D721Med (cell line): ENCODE data around the gene PPRC1.

Experiments used
- DNase-seq: peaks from one replicate; pipeline ENCODE4 v3.0.0; 2011; ENCODE audit warnings: low spot score; ENCODE audit not compliant: insufficient read length
- FAIRE-seq: peaks from 2 replicates; lab custom pipeline; 2011; peaks lifted over from hg19 to GRCh38; lab: Jason Lieb, UNC
- TF ChIP-seq, protein P1 (sequence below): IDR thresholded peaks from 2 replicates; pipeline ENCODE4 v1.5.1; 2012; ENCODE audit warnings: mild to moderate bottlenecking, control low read depth; ENCODE audit not compliant: insufficient read depth; ENCODE audit errors: missing control alignments

Gene PPRC1, protein sequence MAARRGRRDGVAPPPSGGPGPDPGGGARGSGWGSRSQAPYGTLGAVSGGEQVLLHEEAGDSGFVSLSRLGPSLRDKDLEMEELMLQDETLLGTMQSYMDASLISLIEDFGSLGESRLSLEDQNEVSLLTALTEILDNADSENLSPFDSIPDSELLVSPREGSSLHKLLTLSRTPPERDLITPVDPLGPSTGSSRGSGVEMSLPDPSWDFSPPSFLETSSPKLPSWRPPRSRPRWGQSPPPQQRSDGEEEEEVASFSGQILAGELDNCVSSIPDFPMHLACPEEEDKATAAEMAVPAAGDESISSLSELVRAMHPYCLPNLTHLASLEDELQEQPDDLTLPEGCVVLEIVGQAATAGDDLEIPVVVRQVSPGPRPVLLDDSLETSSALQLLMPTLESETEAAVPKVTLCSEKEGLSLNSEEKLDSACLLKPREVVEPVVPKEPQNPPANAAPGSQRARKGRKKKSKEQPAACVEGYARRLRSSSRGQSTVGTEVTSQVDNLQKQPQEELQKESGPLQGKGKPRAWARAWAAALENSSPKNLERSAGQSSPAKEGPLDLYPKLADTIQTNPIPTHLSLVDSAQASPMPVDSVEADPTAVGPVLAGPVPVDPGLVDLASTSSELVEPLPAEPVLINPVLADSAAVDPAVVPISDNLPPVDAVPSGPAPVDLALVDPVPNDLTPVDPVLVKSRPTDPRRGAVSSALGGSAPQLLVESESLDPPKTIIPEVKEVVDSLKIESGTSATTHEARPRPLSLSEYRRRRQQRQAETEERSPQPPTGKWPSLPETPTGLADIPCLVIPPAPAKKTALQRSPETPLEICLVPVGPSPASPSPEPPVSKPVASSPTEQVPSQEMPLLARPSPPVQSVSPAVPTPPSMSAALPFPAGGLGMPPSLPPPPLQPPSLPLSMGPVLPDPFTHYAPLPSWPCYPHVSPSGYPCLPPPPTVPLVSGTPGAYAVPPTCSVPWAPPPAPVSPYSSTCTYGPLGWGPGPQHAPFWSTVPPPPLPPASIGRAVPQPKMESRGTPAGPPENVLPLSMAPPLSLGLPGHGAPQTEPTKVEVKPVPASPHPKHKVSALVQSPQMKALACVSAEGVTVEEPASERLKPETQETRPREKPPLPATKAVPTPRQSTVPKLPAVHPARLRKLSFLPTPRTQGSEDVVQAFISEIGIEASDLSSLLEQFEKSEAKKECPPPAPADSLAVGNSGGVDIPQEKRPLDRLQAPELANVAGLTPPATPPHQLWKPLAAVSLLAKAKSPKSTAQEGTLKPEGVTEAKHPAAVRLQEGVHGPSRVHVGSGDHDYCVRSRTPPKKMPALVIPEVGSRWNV (N-terminal part only)

DNA sequence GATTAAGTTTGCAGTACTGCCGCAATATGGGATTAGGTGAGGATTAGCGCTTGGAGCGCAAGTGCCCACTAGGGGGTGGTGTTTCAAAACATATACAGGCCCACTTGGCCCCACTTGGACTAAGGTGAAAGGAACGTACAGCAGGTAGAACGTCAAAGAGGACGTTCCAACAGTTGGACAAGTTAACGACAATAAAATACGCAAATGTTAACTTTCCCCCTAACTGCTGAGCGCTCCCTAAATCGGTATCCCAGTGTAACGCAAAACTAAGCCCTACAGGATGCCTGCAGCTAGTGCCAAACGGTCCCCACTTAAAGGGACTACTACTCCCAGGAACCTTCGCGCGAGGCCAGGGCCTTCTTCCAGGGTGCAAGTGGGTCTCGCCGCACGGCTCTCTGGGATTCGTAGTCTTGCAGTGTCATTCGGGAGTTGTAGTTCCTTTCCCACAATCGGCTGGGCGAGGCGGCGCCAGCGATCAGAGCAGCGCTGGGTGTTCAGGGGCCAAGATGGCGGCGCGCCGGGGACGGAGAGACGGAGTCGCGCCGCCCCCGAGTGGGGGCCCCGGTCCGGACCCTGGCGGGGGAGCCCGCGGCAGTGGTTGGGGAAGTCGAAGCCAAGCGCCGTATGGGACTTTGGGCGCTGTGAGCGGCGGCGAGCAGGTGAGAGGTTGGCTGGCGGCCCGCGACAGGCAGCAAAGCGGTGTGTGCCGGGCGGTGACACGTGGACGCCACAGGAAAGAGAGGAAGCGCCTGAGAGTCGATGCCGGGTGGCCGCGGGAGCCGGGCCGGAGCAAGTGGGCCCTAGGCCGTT, at the start of gene PPRC1:
Gene PPRC1 (plus strand): TSS at position 478 of the 810 bp plus-strand sequence. CDS start 29 bp downstream, at position 507.
- DNase-seq (peak; percentile 95), FAIRE-seq (peak; percentile 41)
- TF ChIP-seq, protein P1, sequence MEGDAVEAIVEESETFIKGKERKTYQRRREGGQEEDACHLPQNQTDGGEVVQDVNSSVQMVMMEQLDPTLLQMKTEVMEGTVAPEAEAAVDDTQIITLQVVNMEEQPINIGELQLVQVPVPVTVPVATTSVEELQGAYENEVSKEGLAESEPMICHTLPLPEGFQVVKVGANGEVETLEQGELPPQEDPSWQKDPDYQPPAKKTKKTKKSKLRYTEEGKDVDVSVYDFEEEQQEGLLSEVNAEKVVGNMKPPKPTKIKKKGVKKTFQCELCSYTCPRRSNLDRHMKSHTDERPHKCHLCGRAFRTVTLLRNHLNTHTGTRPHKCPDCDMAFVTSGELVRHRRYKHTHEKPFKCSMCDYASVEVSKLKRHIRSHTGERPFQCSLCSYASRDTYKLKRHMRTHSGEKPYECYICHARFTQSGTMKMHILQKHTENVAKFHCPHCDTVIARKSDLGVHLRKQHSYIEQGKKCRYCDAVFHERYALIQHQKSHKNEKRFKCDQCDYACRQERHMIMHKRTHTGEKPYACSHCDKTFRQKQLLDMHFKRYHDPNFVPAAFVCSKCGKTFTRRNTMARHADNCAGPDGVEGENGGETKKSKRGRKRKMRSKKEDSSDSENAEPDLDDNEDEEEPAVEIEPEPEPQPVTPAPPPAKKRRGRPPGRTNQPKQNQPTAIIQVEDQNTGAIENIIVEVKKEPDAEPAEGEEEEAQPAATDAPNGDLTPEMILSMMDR: peak; percentile 86

DNA sequence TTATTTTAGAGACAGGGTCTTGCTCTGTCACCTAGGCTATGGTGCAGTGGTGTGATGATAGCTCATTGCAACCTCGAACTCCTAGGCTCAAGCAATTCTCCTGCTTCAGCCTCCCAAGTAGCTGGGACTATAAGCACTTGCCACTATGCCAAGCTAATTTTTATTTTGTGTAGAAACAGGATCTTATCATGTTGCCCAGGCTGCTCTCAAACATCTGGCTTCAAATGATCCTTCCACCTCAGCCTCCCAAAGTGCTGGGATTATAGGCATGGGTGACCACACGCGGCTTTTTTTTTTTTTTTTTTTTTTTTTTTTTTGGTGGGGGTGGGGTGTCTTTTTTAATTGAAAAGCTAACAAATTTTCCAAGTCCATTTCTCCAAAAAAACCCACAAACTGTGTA, 49.3 kb upstream of the PPRC1 start:
- TF ChIP-seq, protein P1: no peak
- no peak for FAIRE-seq

DNA sequence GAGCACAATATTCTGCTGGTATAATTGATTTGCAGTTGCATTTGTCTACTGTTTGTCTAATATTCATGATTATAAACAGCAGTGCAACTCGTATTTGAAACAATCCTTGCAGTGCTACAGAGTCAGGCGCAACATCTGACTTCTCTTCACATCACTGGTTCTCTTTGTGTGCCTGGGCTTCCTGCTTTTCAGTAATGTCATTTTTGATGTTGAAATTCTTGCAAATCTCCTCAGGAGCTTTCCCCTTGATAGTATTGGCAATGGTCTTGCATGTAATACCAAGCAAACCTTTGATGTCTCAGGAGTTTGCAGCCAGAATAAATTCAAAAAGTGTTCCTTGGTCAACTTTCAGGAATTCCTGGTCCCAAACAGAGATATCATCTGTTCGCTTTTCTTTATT, 47.5 kb upstream of the PPRC1 start:
- DNase-seq: no peak

More for the DNA sequence above, 49.3 kb upstream of the PPRC1 start:
- DNase-seq: no peak

DNA sequence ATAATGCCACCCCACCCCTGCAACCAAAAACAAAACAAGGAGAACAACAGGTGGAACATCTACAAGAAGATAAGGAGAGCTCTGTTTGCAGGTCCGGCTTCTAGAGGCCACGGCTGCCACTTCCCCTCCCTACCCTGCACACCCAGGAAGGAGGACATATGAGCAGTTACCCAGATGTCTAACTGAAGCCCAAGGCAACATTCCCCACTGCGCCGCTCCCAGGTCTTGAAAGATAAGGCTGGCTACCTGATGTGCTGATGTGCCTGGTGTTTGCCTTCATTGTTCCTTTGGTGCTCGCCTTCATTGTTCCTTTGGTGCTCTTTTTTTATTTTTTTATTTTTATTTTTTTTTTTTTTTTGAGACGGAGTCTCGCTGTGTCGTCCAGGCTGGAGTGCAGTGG, 46.6 kb upstream of the PPRC1 start:
- TF ChIP-seq, protein P1: no peak
- DNase-seq: no peak
- no peak for FAIRE-seq

More for the DNA sequence above, 47.5 kb upstream of the PPRC1 start:
- FAIRE-seq: no peak
- TF ChIP-seq, protein P1: no peak

DNA sequence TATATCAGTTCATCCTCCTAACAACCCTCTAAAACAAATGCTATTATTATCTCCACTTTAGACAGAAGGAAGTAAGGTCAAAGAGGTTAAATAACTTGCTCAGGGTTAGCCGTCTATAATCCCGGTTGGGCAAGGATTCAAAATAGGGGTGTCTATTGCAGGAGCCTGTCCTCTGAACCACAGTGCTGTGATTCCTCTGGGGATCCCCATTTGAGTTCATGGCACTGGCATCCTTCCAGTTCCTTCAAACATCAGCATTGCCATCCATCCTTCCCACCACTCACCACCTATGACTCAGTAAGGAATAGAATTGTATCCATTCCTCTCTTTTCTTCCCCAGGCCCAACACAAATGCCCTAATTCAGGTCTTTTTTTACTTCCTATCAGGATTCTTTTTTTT, 42.1 kb upstream of the PPRC1 start:
- FAIRE-seq (no peak), DNase-seq (no peak)
- TF ChIP-seq, protein P1: no peak

DNA sequence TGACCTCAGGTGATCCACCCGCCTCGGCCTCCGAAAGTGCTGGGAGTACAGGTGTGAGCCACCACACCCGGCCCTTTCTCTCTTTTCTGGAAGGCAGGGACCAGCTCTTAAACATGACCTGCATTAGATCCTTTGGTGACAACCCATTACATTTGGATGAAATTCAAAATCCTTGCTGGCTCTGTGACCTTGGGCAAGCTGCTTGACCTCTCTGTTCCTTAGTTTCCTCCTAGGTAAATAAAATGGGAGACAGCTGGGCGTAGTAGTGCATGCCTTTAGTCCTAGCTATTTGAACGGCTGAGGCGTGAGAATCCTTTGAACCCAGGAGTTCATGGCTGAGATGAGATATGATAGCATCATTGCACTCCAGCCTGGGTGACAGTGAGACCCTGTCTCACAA, 36.4 kb upstream of the PPRC1 start:
- FAIRE-seq (no peak), DNase-seq (no peak)
- TF ChIP-seq, protein P1: no peak
